Measurements from ENCODE around the gene MBNL1. TPM values are rescaled to one million over a fixed set of nuclear protein-coding genes. Genes with fewer than 3 reads are reported as not detected.

Gene MBNL1
- polyA plus RNA-seq, 1 experiment: 203 TPM

GRCh38 chr3:152455989-152456388, 187.3 kb downstream of the MBNL1 start:
- Histone ChIP-seq H3K27me3 (ENCODE audit: control insufficient read depth, insufficient read depth, low read length) (no peaks in the 10 kb centered on the region), H3K4me3 (ENCODE audit: low read depth, low read length) (no peak overlapping the region), H3K36me3 (ENCODE audit: control insufficient read depth, insufficient read depth, low read length) (peaks cover 11% of the 10 kb centered on the region)
- TF ChIP-seq CTCF (IDR thresholded peaks at IDR 0.05; ENCODE audit: insufficient read depth, low read depth, low read length): no peak
- ChIA-PET CTCF (no interaction called here), POLR2A (interaction anchor here (0.9 kb wide), 1 partner anchor 11 kb away, joined by 3 read pairs; no protein-coding TSS in a partner anchor)
- no peak for DNase-seq (ENCODE audit: low read depth)

- H3K36me3 ChIP-seq (ENCODE audit: control insufficient read depth, insufficient read depth, low read length): peaks cover 8% of the 10 kb centered on the region
- ChIA-PET CTCF (interaction anchor here (0.9 kb wide), 1 partner anchor 10 kb away, joined by 3 read pairs; no protein-coding TSS in a partner anchor), POLR2A (no interaction called here)
- H3K4me3 ChIP-seq (ENCODE audit: low read depth, low read length): no peak overlapping the region
- DNase-seq (ENCODE audit: low read depth): no peak
- no peak for TF ChIP-seq CTCF (IDR thresholded peaks at IDR 0.05; ENCODE audit: insufficient read depth, low read depth, low read length)
- H3K27me3 ChIP-seq (ENCODE audit: control insufficient read depth, insufficient read depth, low read length): no peaks in the 10 kb centered on the region
These were observed 189.0 kb downstream of the MBNL1 start for GRCh38 chr3:152457500-152458375.

GRCh38 chr3:152458376-152459117, 189.8 kb downstream of the MBNL1 start:
- ChIA-PET POLR2A (no interaction called here), CTCF (interaction anchor here (0.7 to 0.9 kb wide), 2 partner anchors 9 to 10 kb away, joined by 3 read pairs; no protein-coding TSS in a partner anchor)
- Histone ChIP-seq H3K27me3 (ENCODE audit: control insufficient read depth, insufficient read depth, low read length) (no peaks in the 10 kb centered on the region), H3K4me3 (ENCODE audit: low read depth, low read length) (no peak overlapping the region), H3K36me3 (ENCODE audit: control insufficient read depth, insufficient read depth, low read length) (peaks cover 8% of the 10 kb centered on the region)
- no peak for DNase-seq (ENCODE audit: low read depth)
- TF ChIP-seq CTCF (IDR thresholded peaks at IDR 0.05; ENCODE audit: insufficient read depth, low read depth, low read length): no peak

GRCh38 chr3:152459118-152459515, 190.4 kb downstream of the MBNL1 start:
- ChIA-PET POLR2A (no interaction called here), CTCF (interaction anchor here (0.7 kb wide), 1 partner anchor 11 kb away, joined by 3 read pairs; no protein-coding TSS in a partner anchor)

More at GRCh38 chr3:152459118-152459515, 190.4 kb downstream of the MBNL1 start:
- Histone ChIP-seq H3K27me3 (ENCODE audit: control insufficient read depth, insufficient read depth, low read length) (no peaks in the 10 kb centered on the region), H3K36me3 (ENCODE audit: control insufficient read depth, insufficient read depth, low read length) (peaks cover 8% of the 10 kb centered on the region), H3K4me3 (ENCODE audit: low read depth, low read length) (no peak overlapping the region)
- TF ChIP-seq CTCF (IDR thresholded peaks at IDR 0.05; ENCODE audit: insufficient read depth, low read depth, low read length): no peak
- DNase-seq (ENCODE audit: low read depth): no peak

Measured in BJ (cell line).